Lower leg skin (tissue), 4 donors: ENCODE data around the gene OXSR1. TPM values are rescaled to one million over a fixed set of nuclear protein-coding genes. Genes with fewer than 3 reads are reported as not detected.

Experiments
- DNase-seq, 2 donors: peaks; one replicate each; pipeline ENCODE4 v3.0.0-alpha.2; 2019; ENCODE audit warnings: low spot score in 2 of 2
- H3K4me3 ChIP-seq: fragments of 200-600 bp; sonication (generic); 2 replicates; pipeline ENCODE4 v1.5.1; 2017; ENCODE audit warnings: mild to moderate bottlenecking, low read depth; ENCODE audit not compliant: poor library complexity, severe bottlenecking
- POLR2A ChIP-seq, 2 donors: fragments of 450-650 bp; IDR thresholded peaks; one replicate each; pipeline ENCODE4 v1.6.1; 2016 to 2017; ENCODE audit warnings: antibody characterized with exemption in 2 of 2, mild to moderate bottlenecking in 1 of 2, moderate library complexity in 1 of 2
- WGBS, 2 donors: methylation state at CpG; one replicate each; pipeline ENCODE4 v1.1.5; 2018; 5-methylcytosine and 5-hydroxymethylcytosine counted together
- intact Hi-C: fragments of 100-400 bp; cut with DNase I; formaldehyde crosslinking; loops from one replicate; pipeline ENCODE4 v1.15.0; 2023; ENCODE audit warnings: low total_unique reads
- total RNA-seq, 4 donors: library from RNA; depleted of rRNA; stranded (reverse); fragments of >200 nt; gene quantifications; one replicate each; pipeline ENCODE4 v1.1.0, GENCODE V29; 2016
- TF ChIP-seq, protein P1 (sequence below), 3 donors: fragments of 450-650 bp; IDR thresholded peaks; one replicate each; pipeline ENCODE4 v1.5.1; 2016; ENCODE audit warnings: antibody characterized with exemption in 3 of 3, mild to moderate bottlenecking in 3 of 3, moderate library complexity in 2 of 3

The OXSR1 gene
- total RNA-seq, 4 donors from 2014 or later: 23.4 to 36.1 (median 31.6) TPM

DNA sequence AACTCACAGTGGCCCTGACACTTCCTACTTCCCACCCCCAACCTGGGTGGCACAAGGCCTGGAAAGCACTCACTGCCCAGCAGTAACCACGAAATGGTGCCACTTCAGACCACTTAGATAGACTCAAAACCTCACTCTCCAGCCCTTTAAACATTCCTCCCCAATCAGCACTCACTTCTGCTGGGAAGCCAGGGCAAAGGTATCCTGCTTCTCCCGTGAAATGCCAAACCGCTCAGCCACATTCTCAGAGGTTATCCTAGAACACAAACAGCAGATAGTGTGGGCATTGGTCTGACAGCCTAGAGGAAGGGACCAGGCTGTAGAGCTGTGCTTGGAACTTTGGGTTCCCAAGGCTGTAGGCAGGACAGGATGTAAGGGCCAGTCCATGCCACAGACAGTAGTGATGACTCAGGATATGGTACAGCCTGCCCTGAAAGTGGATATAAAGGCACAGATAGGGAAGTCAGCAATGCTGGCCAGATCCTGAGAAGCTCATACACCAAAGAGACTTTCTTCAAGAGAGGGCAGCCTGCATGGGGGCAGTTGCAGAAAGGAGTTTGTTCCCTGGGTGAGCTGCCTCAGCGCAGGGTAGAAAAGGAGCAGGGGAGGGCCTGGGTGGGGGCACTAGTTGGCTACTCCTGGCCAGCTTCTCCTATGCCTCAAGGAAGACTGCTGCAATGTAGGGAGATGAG lies 37.6 kb upstream of the OXSR1 start:
- peak in 1 of 2 donors; percentile 74 for DNase-seq
- no peak overlapping the region for H3K4me3 ChIP-seq
- intact Hi-C loops: no loop called here
- TF ChIP-seq, protein P1, sequence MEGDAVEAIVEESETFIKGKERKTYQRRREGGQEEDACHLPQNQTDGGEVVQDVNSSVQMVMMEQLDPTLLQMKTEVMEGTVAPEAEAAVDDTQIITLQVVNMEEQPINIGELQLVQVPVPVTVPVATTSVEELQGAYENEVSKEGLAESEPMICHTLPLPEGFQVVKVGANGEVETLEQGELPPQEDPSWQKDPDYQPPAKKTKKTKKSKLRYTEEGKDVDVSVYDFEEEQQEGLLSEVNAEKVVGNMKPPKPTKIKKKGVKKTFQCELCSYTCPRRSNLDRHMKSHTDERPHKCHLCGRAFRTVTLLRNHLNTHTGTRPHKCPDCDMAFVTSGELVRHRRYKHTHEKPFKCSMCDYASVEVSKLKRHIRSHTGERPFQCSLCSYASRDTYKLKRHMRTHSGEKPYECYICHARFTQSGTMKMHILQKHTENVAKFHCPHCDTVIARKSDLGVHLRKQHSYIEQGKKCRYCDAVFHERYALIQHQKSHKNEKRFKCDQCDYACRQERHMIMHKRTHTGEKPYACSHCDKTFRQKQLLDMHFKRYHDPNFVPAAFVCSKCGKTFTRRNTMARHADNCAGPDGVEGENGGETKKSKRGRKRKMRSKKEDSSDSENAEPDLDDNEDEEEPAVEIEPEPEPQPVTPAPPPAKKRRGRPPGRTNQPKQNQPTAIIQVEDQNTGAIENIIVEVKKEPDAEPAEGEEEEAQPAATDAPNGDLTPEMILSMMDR (IDR thresholded peaks at IDR 0.05): no peak
- TF ChIP-seq POLR2A (IDR thresholded peaks at IDR 0.05): no peak
- 88 to 97% methylated on average over 4 of the region's 4 CpGs for WGBS, 2 donors

DNA sequence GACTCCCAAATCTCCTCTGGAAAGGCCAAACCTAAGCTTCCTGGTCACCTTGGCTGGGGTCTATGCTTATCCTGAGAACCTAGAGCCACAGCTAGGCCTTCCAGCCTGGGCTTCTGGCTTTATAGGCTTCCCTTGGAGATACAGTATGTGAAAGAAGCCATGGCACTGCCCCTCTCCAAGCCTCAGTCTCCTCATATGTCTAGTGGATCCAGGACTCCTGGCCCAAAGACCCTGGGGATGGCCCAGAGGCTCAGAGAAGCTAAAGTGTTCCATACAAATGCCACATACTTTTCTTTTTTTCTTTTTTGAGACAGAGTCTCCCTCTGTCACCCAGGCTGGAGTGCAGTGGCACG lies 37.1 kb upstream of the OXSR1 start:
- no peak for TF ChIP-seq POLR2A (IDR thresholded peaks at IDR 0.05)
- TF ChIP-seq, protein P1 (IDR thresholded peaks at IDR 0.05): no peak
- H3K4me3 ChIP-seq: no peak overlapping the region
- peak in 1 of 2 donors; percentile 75 for DNase-seq
- 95 to 100% methylated on average over 1 of the region's 1 CpG for WGBS, 2 donors
- intact Hi-C loops: no loop called here

DNA sequence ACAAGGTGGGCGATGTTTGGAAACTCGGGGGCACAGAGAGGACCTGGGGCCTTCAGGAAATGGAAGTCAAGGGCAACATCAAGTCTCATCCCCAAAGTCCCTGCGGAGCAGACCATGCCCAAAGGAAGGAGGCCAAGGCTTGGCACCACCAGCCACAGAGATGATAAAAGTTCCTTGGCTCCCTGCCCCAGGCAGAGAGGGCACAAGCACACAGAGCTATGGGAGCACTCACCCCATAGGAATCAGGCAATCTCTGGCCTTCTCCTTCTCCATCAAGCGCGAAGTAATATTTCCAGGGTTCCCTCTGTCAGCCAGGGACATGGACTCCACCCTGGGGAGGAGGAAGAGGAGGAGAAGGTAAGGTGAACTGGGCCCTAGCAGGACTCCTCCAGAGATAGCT lies 36.3 kb upstream of the OXSR1 start:
- intact Hi-C loops: no loop called here
- TF ChIP-seq POLR2A (IDR thresholded peaks at IDR 0.05): no peak
- TF ChIP-seq, protein P1 (IDR thresholded peaks at IDR 0.05): no peak
- no peak overlapping the region for H3K4me3 ChIP-seq
- DNase-seq: peak in 1 of 2 donors; percentile 78
- WGBS, 2 donors: 96 to 97% methylated on average over 5 of the region's 5 CpGs

DNA sequence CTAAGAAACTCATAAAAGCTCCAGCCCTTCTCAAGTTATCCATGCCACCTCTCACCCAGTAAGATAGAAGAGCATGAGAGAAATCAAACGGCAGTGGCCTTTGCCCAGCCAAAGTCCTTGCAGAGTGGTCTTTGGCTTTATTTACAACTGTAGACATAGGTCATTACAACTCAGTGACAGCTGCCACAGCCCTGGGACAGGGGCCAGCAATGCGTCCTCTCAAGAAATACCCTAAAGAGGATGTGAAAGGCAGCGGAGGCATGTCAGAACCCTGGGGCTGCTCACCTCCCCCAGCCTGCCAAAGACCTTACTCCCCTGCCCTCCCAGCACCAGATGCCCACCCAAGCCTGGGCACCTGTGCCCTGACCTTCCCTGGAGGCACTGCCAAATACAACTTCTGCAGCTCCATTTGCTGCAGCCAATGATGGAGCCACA lies 34.7 kb upstream of the OXSR1 start:
- H3K4me3 ChIP-seq: no peak overlapping the region
- intact Hi-C loops: no loop called here
- WGBS, 2 donors: 71 to 97% methylated on average over 3 of the region's 3 CpGs
- DNase-seq: peak in 1 of 2 donors; percentile 48
- TF ChIP-seq, protein P1 (IDR thresholded peaks at IDR 0.05): no peak
- TF ChIP-seq POLR2A (IDR thresholded peaks at IDR 0.05): no peak

DNA sequence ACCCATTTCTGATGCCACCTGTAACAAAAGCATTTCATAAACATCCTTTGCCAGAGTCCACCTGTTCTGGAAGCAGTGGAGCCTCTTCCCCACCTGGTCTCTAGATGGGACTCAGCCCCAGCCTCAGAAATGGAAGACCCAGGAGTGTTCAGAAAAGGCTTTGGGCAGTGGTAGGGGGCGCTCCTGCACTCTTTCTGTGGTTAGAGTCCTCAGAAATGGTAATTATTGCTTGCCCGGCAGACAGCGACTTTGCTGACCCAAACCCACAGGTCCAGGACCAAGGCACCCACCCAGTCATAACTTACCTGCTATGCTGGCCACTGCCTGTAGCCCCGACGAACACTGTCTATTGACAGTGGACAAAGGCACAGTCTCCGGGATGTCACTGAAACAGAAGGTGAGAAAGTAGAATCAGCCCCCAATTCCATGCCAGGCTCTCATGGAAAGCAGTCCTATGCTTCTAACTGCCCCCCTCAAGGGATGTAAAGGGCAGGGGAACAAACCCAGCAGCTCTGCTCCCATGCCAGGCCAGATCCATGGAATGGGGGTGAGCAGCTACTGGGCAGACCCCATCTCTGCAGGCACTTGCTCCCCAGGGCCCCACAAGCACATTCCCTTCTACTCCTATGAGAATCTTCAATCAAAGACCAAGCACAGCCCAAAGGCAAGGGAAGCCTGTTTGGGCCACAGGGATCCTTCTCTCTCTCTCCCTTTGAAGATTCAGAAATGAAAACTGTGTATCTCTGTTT lies 33.5 kb upstream of the OXSR1 start:
- no peak overlapping the region for H3K4me3 ChIP-seq
- WGBS, 2 donors: 78 to 80% methylated on average over 6 of the region's 6 CpGs
- DNase-seq: peak in 1 of 2 donors; percentile 65
- TF ChIP-seq, protein P1 (IDR thresholded peaks at IDR 0.05): no peak
- TF ChIP-seq POLR2A (IDR thresholded peaks at IDR 0.05): no peak
- intact Hi-C loops: no loop called here
